ENCODE measurements around the gene SETD1A.

The SETD1A gene

DNA sequence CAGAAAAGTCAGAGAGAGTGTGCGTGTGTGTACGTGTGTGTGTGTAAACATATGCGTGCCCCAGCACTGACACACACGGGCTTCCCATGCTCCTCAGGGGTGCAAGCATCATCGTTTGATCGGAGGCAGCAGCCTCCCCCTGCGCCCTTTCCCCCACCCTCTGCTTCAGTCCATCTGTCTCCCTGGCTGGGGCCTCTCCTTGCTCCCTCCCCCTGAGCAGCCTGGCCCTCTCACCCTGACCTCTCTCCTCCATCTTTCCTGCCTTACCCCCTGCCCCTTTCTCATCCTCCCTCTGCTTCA is 48.5 kb downstream of the SETD1A start:
- no peak overlapping the region for H3K27ac ChIP-seq

DNA sequence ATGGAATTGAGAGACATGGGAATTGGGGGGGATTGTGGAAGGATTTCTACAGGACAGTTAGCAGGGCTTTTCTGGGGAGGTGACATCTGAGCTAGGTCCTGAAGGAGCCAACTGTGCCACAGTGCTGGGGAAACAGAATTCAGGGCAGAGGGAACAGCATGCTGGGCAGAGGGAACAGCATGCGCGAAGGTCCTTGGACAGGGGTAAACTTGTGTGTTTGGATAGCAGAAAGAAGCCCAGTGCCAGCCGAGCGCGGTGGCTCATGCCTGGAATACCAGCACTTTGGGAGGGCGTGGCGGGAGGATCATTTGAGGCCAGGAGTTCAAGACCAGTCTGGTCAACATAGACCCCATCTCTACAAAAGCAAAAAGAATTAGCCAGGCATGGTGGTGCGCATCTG is 49.0 kb downstream of the SETD1A start:
- TF ChIP-seq, protein P1, sequence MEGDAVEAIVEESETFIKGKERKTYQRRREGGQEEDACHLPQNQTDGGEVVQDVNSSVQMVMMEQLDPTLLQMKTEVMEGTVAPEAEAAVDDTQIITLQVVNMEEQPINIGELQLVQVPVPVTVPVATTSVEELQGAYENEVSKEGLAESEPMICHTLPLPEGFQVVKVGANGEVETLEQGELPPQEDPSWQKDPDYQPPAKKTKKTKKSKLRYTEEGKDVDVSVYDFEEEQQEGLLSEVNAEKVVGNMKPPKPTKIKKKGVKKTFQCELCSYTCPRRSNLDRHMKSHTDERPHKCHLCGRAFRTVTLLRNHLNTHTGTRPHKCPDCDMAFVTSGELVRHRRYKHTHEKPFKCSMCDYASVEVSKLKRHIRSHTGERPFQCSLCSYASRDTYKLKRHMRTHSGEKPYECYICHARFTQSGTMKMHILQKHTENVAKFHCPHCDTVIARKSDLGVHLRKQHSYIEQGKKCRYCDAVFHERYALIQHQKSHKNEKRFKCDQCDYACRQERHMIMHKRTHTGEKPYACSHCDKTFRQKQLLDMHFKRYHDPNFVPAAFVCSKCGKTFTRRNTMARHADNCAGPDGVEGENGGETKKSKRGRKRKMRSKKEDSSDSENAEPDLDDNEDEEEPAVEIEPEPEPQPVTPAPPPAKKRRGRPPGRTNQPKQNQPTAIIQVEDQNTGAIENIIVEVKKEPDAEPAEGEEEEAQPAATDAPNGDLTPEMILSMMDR (conservative IDR thresholded peaks at IDR 0.05): no peak
- H3K27ac ChIP-seq: no peak overlapping the region

More for the DNA sequence above, 48.5 kb downstream of the SETD1A start:
- TF ChIP-seq, protein P1 (conservative IDR thresholded peaks at IDR 0.05): no peak

DNA sequence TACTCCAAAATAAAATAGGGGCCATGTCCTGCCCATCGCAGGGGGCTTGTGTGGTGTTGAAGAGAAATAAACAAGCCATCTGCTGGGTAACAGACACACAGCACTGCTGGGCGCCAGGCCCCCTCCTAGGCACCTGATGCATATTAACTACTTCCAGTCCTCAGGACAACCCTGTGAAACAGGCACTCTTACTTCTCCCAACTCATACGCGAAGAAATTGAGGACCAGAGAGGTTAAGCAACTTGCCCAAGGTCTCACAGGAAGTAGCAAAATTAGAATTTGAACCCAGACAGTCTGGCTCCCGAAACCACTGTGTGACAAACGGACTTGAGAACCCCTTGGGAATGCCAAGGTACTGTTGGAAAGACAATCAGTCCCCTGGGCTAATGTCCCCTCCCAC is 50.1 kb downstream of the SETD1A start:
- H3K27ac ChIP-seq: no peak overlapping the region
- TF ChIP-seq, protein P1 (conservative IDR thresholded peaks at IDR 0.05): no peak

DNA sequence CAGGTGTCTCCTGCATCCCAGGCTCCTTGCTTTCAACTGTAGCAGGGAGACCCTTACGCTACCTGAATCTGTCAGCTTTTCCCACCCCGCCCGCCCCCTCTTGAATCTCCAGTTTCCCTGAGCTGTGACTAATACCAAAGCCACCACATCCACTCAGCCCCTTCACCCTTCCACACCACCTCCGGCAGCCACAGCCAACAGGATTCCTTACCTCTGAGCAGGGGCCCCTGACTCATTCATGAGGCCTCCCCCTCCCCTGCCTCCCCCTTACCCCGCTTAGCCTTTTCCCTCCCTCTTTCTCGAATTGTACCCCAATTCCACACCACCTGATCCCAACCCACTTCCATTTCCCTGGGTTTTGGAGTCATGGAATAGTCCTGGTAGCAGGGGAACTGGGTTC is 50.6 kb downstream of the SETD1A start:
- TF ChIP-seq, protein P1 (conservative IDR thresholded peaks at IDR 0.05): no peak
- no peak overlapping the region for H3K27ac ChIP-seq

DNA sequence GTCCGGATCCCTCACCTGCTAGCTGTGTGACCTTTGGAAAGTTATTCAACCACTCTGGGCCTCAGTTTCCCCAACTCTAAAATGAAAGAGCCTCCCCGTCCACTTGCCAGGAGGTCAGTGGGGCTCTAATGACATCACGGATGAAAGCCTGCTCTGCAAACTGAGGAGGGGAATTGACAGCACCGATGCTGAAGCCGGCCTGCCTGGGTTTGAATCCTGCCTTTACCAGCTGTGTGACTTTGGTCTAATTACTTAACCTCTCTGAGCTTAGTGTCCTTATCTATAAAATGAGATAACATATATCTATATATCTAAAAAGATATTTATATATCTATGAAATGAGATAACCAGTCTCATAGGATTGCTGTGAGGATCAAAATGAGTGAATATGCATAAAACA is 51.0 kb downstream of the SETD1A start:
- no peak overlapping the region for H3K27ac ChIP-seq
- TF ChIP-seq, protein P1 (conservative IDR thresholded peaks at IDR 0.05): no peak

DNA sequence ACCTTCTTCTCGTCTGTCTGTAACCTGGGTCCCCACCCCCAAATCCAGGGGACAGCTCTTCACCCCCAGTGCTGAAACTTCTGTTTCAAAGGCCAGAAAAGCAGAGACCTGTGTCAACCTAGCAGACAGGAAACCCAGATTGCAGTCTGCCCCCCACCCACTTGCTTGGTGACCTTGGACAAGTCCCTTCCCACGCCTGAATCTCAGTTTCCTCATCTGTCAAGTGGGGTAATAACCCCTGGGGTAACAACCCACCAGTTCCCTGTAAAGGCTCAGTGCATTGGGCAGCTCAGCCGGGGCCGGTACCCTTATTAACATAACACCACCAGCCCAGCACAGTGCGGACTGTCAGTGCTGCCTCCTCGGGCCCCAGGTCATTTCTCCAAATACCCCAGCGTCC is 51.6 kb downstream of the SETD1A start:
- TF ChIP-seq, protein P1 (conservative IDR thresholded peaks at IDR 0.05): no peak
- no peak overlapping the region for H3K27ac ChIP-seq

DNA sequence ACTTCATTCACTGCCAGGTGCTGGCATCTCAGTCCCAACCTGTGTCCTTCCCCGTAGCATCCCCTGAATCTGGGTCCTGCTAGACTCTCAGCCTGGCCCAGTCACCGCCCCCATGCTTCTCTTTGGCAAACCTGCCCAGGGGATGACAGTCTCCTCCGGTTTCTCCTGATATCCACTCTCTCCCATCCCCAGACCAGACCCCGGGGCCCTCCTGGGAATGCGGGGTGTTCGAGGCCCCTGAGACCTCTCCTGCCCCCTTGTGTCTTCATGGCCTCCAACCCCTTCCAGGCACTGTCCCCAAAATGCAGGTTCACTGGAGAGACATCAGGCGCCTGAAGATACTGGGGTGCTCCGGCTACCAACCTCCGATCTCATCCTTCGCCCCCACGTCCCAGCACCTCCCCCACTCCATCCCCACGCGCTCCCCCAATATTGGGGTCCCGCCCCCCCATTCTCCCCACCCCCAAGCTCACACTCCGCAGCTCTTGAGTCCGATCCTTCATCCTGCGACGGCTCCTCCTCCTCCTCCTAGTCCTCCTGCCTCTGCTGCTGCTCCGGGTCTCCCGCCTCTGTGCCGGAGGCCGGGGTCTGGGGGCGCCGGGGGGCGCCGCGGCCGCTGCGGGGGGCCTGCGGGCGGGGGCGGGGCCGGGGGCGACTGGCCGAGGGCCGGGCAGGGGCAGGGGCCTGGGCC is 52.5 kb downstream of the SETD1A start:
- TF ChIP-seq, protein P1 (conservative IDR thresholded peaks at IDR 0.05): no peak
- H3K27ac ChIP-seq: no peak overlapping the region
